Activated T-cell treated with anti-CD3 and anti-CD28 coated beads for 4 hours (primary cell): Measurements from ENCODE around the gene RTN4.
"Not testable (repeated sequence)": the region's sequence is repeated elsewhere in the genome, so short reads cannot be mapped to it uniquely, and the experiment has no call there.

ENCODE experiments used
- DNase-seq: peaks from one replicate; pipeline ENCODE4 v3.0.0-alpha.2; 2020

Gene RTN4

GRCh38 chr2:55073000-55073983, 23.0 kb upstream of the RTN4 start:
- no peak for DNase-seq

GRCh38 chr2:55063713-55064323, 13.6 kb upstream of the RTN4 start:
- DNase-seq: no peak

- DNase-seq: no peak
Measured at GRCh38 chr2:55063226-55063625, 13.0 kb upstream of the RTN4 start.

- no peak for DNase-seq
Measured at GRCh38 chr2:55062754-55063153, 12.5 kb upstream of the RTN4 start.

- DNase-seq: no peak
Measured at GRCh38 chr2:55061523-55062344, 11.5 kb upstream of the RTN4 start.

- DNase-seq: no peak
Measured at GRCh38 chr2:55059793-55060192, 9.5 kb upstream of the RTN4 start.

GRCh38 chr2:55057474-55057873, 7.2 kb upstream of the RTN4 start:
- no peak for DNase-seq

GRCh38 chr2:55056024-55056521, 5.8 kb upstream of the RTN4 start:
- DNase-seq: no peak

- DNase-seq: no peak
Measured at GRCh38 chr2:55054106-55054875, 4.0 kb upstream of the RTN4 start.

- DNase-seq: not testable (repeated sequence)
Measured at GRCh38 chr2:55053225-55053624, 3.0 kb upstream of the RTN4 start.

GRCh38 chr2:55052129-55053061, 2.1 kb upstream of the RTN4 start:
- no peak for DNase-seq

- DNase-seq: no peak
Measured at GRCh38 chr2:55051026-55051866, 995 bp upstream of the RTN4 start.

- DNase-seq: no peak
Measured at GRCh38 chr2:55049821-55050099, 491 bp downstream of the RTN4 start.

- DNase-seq: peak; percentile 40
Measured at GRCh38 chr2:55049043-55049820, 1.0 kb downstream of the RTN4 start.

- no peak for DNase-seq
Measured at GRCh38 chr2:55048508-55049042, 1.7 kb downstream of the RTN4 start.

- no peak for DNase-seq
Measured at GRCh38 chr2:55047677-55048299, 2.5 kb downstream of the RTN4 start.

- no peak for DNase-seq
Measured at GRCh38 chr2:55045780-55046179, 4.5 kb downstream of the RTN4 start.

- DNase-seq: no peak
Measured at GRCh38 chr2:55043841-55044240, 6.4 kb downstream of the RTN4 start.

GRCh38 chr2:55038428-55038827, 11.8 kb downstream of the RTN4 start:
- DNase-seq: no peak
